C4-2B (cell line): ENCODE results near the gene STARD10.

Experiments used
- H3K27ac ChIP-seq: fragments of 450-650 bp; 2 replicates; pipeline ENCODE4 v1.5.1; 2017
- ZFX ChIP-seq: fragments of 450-650 bp; IDR thresholded peaks from 2 replicates; pipeline ENCODE4 v1.6.1; 2017
- TF ChIP-seq, protein P1 (sequence below): fragments of 450-650 bp; conservative IDR thresholded peaks from 2 replicates; pipeline ENCODE4 v1.5.1; 2017; ENCODE audit warnings: mild to moderate bottlenecking

The STARD10 gene

GRCh38 chr11:72743321-72744221 is 50.3 kb downstream of the STARD10 start:
- H3K27ac ChIP-seq: no peak overlapping the region
- TF ChIP-seq ZFX: no peak
- TF ChIP-seq, protein P1, sequence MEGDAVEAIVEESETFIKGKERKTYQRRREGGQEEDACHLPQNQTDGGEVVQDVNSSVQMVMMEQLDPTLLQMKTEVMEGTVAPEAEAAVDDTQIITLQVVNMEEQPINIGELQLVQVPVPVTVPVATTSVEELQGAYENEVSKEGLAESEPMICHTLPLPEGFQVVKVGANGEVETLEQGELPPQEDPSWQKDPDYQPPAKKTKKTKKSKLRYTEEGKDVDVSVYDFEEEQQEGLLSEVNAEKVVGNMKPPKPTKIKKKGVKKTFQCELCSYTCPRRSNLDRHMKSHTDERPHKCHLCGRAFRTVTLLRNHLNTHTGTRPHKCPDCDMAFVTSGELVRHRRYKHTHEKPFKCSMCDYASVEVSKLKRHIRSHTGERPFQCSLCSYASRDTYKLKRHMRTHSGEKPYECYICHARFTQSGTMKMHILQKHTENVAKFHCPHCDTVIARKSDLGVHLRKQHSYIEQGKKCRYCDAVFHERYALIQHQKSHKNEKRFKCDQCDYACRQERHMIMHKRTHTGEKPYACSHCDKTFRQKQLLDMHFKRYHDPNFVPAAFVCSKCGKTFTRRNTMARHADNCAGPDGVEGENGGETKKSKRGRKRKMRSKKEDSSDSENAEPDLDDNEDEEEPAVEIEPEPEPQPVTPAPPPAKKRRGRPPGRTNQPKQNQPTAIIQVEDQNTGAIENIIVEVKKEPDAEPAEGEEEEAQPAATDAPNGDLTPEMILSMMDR: no peak

- H3K27ac ChIP-seq: peak overlapping the region; percentile 2; the same call in 1 of the 2 replicates
- TF ChIP-seq, protein P1: no peak
- no peak for TF ChIP-seq ZFX
Observed at GRCh38 chr11:72742513-72743320, 51.1 kb downstream of the STARD10 start.

GRCh38 chr11:72741849-72742512 is 51.9 kb downstream of the STARD10 start:
- TF ChIP-seq ZFX: no peak
- TF ChIP-seq, protein P1: no peak
- H3K27ac ChIP-seq: peak overlapping the region; percentile 2; the same call in 1 of the 2 replicates

DNA sequence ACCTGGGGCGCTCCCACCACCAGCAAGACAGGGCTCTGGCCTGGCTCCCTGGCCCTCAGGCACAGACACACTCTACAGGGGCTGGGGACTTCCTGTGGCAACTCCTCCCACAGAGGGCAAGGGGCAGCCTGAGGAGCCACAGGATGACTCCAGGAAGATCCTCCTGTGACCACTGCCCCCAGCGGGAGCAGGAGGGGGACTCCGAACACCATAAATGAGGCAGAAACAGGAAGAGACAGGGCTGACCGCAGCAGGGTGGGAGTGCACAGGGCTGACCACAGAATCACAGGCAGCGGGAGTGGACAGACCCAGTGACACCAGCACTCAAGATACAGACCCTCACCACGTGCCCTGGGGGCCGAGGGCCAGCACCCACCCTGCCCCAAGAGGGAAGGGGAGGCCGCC is 52.4 kb downstream of the STARD10 start:
- TF ChIP-seq ZFX: no peak
- TF ChIP-seq, protein P1: no peak
- H3K27ac ChIP-seq: no peak overlapping the region; the same call in 1 of the 2 replicates

GRCh38 chr11:72740562-72741428 is 53.1 kb downstream of the STARD10 start:
- H3K27ac ChIP-seq: no peak overlapping the region
- TF ChIP-seq ZFX: no peak
- TF ChIP-seq, protein P1: no peak

GRCh38 chr11:72740060-72740424 is 53.8 kb downstream of the STARD10 start:
- no peak overlapping the region for H3K27ac ChIP-seq
- no peak for TF ChIP-seq ZFX
- TF ChIP-seq, protein P1: no peak
